AG04449 (cell line): ENCODE measurements around the gene NCBP1.
"Not testable (repeated sequence)": the region's sequence is repeated elsewhere in the genome, so short reads cannot be mapped to it uniquely, and the experiment has no call there.

Experiments used
- CTCF ChIA-PET: fragments of 350-600 bp; formaldehyde crosslinking; extraction: SDS; loops from one replicate; lab custom pipeline; 2021; ENCODE audit warnings: antibody characterized with exemption; lab: Yijun Ruan, JAX
- POLR2A ChIA-PET: fragments of 400-600, 350-600 bp; formaldehyde crosslinking; extraction: SDS; loops from one replicate; lab custom pipeline; 2020; ENCODE audit warnings: antibody characterized with exemption, inconsistent platforms; lab: Yijun Ruan, JAX
- DNase-seq: peaks from one replicate; pipeline ENCODE4 v3.0.0-alpha.2; 2010; ENCODE audit warnings: low read depth, low spot score
- H3K4me3 ChIP-seq: 2 replicates; pipeline ENCODE4 v1.5.1; 2011; ENCODE audit warnings: low read depth, mild to moderate bottlenecking, control low read depth, low read length
- TF ChIP-seq, protein P1 (sequence below): IDR thresholded peaks from one replicate; pipeline ENCODE4 v1.5.1; 2011; ENCODE audit warnings: mild to moderate bottlenecking, moderate library complexity, low read length, control low read depth, inconsistent platforms; ENCODE audit not compliant: insufficient read depth; ENCODE audit errors: missing control alignments

NCBP1 gene, protein sequence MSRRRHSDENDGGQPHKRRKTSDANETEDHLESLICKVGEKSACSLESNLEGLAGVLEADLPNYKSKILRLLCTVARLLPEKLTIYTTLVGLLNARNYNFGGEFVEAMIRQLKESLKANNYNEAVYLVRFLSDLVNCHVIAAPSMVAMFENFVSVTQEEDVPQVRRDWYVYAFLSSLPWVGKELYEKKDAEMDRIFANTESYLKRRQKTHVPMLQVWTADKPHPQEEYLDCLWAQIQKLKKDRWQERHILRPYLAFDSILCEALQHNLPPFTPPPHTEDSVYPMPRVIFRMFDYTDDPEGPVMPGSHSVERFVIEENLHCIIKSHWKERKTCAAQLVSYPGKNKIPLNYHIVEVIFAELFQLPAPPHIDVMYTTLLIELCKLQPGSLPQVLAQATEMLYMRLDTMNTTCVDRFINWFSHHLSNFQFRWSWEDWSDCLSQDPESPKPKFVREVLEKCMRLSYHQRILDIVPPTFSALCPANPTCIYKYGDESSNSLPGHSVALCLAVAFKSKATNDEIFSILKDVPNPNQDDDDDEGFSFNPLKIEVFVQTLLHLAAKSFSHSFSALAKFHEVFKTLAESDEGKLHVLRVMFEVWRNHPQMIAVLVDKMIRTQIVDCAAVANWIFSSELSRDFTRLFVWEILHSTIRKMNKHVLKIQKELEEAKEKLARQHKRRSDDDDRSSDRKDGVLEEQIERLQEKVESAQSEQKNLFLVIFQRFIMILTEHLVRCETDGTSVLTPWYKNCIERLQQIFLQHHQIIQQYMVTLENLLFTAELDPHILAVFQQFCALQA

DNA sequence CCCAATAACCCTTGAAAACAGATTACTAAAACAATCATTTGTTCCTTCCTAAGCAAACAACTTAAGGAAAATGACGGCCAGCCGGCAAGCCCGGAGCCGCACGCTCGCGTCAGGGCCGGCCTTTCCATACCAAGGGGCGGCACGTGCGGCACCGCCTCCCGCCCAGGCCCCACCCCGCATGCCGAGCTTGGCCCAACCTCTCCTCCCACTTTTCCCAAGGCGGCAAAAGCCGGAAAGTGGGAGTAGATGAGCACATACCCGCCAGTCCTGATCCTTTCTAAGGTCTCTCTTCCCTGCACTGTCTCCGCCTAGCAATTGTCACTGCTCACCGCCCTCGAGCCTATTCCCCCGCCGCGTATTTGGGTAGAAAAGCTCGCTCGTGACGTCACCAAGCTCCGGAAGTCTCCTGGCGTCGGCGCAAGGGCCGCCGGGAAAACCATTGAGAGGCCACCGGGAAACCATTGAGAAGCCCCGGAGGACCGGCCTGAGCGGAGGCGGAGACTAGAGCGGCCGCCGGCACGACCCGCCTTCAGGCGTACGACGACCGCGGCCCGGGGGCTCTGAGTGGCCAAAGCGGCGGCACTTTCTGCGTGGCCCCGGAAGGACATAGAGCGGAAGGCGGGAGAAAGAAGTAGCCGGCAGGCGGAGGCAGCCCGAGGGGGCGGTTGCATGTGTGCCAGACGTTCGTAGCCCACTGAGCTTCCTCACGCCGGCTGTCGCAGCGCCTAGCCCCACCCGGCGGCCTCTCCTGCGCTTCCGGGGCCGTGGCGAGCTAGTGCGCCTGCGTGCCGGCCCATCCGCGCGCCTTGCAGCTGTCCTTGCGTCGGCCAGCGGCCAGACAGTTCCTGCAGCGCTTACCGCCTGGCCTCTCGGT lies at the start of gene NCBP1, which contains the start of gene TSTD2:
Gene NCBP1, plus strand, starts transcription at position 837 of the 874 bp plus-strand sequence. CDS start 61 bp downstream, outside the sequence.
Gene TSTD2, minus strand, starts transcription at position 384 of the 874 bp plus-strand sequence. CDS start 5,806 bp downstream, outside the sequence.
- TF ChIP-seq, protein P1, sequence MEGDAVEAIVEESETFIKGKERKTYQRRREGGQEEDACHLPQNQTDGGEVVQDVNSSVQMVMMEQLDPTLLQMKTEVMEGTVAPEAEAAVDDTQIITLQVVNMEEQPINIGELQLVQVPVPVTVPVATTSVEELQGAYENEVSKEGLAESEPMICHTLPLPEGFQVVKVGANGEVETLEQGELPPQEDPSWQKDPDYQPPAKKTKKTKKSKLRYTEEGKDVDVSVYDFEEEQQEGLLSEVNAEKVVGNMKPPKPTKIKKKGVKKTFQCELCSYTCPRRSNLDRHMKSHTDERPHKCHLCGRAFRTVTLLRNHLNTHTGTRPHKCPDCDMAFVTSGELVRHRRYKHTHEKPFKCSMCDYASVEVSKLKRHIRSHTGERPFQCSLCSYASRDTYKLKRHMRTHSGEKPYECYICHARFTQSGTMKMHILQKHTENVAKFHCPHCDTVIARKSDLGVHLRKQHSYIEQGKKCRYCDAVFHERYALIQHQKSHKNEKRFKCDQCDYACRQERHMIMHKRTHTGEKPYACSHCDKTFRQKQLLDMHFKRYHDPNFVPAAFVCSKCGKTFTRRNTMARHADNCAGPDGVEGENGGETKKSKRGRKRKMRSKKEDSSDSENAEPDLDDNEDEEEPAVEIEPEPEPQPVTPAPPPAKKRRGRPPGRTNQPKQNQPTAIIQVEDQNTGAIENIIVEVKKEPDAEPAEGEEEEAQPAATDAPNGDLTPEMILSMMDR = no peak
- H3K4me3 ChIP-seq = peak within 1 kb of the TSS; percentile 92
- ChIA-PET POLR2A (interaction anchor here (0.6 to 1.5 kb wide), 5 partner anchors 13 to 172 kb away, joined by 3 to 6 read pairs (median 4); no protein-coding TSS in a partner anchor), CTCF (interaction anchor here (1.3 to 2.1 kb wide), 4 partner anchors 9 to 34 kb away, joined by 3 to 17 read pairs (median 4); no protein-coding TSS in a partner anchor)
- DNase-seq = peak; percentile 86

DNA sequence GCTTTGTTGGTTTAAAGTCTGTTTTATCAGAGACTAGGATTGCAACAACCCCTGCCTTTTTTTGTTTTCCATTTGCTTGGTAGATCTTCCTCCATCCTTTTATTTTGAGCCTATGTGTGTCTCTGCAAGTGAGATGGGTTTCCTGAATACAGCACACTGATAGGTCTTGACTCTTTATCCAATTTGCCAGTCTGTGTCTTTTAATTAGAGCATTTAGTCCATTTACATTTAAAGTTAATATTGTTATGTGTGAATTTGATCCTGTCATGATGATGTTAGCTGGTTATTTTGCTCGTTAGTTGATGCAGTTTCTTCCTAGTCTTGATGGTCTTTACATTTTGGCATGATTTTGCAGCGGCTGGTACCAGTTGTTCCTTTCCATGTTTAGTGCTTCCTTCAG lies 48.8 kb upstream of the NCBP1 start:
- H3K4me3 ChIP-seq, CTCF ChIA-PET, DNase-seq, POLR2A ChIA-PET: not testable (repeated sequence)

DNA sequence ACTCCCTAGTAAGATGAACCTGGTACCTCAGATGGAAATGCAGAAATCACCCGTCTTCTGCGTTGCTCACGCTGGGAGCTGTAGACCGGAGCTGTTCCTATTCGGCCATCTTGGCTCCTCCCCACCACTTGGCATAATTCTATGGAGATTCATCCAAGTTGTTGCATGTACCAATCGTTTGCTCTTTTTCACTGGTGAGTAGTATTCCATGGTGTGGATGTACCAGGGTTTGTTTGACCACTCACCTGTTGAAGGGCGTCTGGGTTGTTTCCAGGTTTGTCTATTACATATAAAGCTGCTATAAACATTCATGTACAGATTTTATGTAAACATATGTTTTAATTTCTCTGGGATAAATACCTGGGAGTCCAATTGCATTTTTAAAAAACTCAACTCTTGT lies 46.7 kb upstream of the NCBP1 start:
- POLR2A ChIA-PET, H3K4me3 ChIP-seq, DNase-seq: not testable (repeated sequence)
- CTCF ChIA-PET = interaction anchor here (1.3 kb wide), 1 partner anchor 28 kb away, joined by 6 read pairs; no protein-coding TSS in a partner anchor

DNA sequence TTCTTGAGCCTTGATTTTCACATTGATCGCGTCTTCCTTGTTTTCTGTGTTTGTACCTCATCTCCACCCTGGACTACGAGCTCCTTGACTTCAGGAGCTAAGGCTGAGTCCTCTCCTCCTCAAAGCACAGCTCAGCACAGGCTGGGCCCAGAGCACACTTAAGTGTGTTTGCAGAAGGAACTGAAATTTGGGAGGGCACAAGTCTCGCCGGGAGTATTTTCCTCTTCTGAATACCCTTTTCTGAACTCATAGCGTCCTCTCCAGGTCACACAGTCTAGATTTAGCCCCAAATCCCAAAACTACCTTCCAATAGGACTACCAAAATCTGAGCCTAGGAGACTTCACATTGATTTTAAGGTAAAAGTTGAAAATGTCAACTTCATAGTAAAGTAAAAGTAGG lies 42.1 kb upstream of the NCBP1 start:
- DNase-seq = no peak
- TF ChIP-seq, protein P1 = no peak
- ChIA-PET POLR2A (no interaction called here), CTCF (interaction anchor here (2.3 to 28.7 kb wide), 2 partner anchors 7 to 125 kb away, joined by 16 to 780 read pairs; no protein-coding TSS in a partner anchor)
- no peak overlapping the region for H3K4me3 ChIP-seq

DNA sequence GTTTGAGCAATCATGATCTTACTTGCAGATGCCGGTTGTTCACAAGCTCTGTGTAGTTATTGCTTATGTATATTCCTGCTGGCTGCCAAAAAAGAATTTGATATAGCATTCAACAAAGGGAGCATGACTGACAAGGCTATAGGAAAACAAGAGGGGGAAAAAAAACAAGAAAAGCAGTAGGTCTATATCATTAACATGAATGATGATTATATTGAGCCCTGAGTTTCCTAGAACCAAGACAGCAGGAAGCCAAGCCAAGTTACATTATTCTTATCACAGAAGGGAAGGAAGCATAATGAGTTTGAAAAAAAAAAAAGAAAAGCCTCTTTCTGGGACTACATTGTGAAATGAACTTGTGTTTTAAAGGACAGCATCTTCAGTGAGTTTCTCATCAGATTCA lies 41.5 kb upstream of the NCBP1 start:
- no peak for DNase-seq
- H3K4me3 ChIP-seq = no peak overlapping the region
- POLR2A ChIA-PET = no interaction called here
- TF ChIP-seq, protein P1 = no peak
- CTCF ChIA-PET = interaction anchor here (1.1 to 28.7 kb wide), 2 partner anchors 125 to 735 kb away, joined by 4 to 780 read pairs; no protein-coding TSS in a partner anchor

DNA sequence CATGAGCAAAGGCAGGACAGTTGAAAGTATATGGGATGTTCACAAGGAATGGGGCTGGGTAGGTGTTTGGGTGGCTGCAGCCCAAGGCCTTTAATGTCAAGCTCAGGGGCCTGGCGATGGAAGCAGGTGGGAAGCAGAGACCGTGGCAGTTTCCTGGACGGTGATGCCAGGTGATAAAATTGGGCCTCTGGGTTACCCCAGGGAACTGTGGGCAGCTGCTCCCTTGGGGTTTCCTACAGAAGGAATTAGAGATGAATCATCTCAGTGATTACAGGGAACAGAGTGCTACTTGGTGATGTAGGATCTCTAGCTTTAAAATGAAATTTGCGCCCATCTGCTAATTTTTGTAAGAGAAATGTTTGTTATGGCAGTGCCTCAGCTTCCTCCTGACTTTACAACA lies 39.7 kb upstream of the NCBP1 start:
- CTCF ChIA-PET = interaction anchor here (1.1 to 28.7 kb wide), 3 partner anchors 21 to 182 kb away, joined by 3 to 780 read pairs (median 5); no protein-coding TSS in a partner anchor
- TF ChIP-seq, protein P1 = no peak
- POLR2A ChIA-PET = no interaction called here
- DNase-seq = no peak
- no peak overlapping the region for H3K4me3 ChIP-seq
